Urinary bladder (tissue), 4 donors: ENCODE measurements around the gene UBASH3A. TPM values are rescaled to one million over a fixed set of nuclear protein-coding genes. Genes with fewer than 3 reads are reported as not detected.

Experiments used
- DNase-seq: peaks from one replicate; pipeline ENCODE4 v3.0.0-alpha.2; 2015; ENCODE audit errors: extremely low spot score
- H3K27ac ChIP-seq: one replicate; pipeline ENCODE4 v1.5.1; 2013; ENCODE audit warnings: low read depth, mild to moderate bottlenecking, moderate library complexity
- H3K36me3 ChIP-seq: one replicate; pipeline ENCODE4 v1.6.1; 2013; ENCODE audit warnings: mild to moderate bottlenecking, moderate library complexity; ENCODE audit not compliant: insufficient read depth
- H3K4me1 ChIP-seq: one replicate; pipeline ENCODE4 v1.6.1; 2013; ENCODE audit warnings: mild to moderate bottlenecking, moderate library complexity; ENCODE audit not compliant: insufficient read depth
- H3K4me3 ChIP-seq: one replicate; pipeline ENCODE4 v1.5.1; 2013; ENCODE audit warnings: low read depth, low read length
- WGBS: extraction: QIAGEN DNeasy Blood & Tissue Kit; methylation state at CpG from one replicate; pipeline ENCODE4 v1.1.7; 2013; 5-methylcytosine and 5-hydroxymethylcytosine counted together
- polyA plus RNA-seq: library from polyadenylated mRNA; stranded (reverse); fragments of 200-250 nt; gene quantifications from one replicate; pipeline ENCODE4 v1.2.3, GENCODE V29; 2013
- total RNA-seq: library from RNA; depleted of rRNA; stranded (reverse); fragments of >200 nt; gene quantifications from one replicate; pipeline ENCODE4 v1.2.3, GENCODE V29; 2014
- donor health status: healthy with polysubstance abuse.
- donor health status: healthy.

The UBASH3A gene
- total and polyA plus RNA-seq, 2 donors: 0.27 to 0.32 TPM

DNA sequence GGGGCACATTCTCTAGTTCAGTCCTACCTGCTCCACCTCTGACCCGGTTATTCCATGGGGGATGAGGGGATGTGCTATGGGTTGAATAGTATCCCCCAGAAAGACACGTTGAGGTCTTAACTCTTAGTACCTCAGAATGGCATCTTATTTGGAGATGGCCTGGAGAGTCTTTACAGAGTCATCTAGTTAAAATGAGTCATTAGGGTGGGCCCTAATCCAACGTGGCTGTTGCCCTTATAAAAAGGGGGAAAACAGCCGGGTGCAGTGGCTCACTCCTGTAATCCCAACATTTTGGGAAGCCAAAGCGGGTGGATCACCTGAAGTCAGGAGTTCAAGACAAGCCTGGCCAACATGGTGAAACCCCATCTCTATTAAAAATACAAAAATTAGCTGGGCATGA lies 13.5 kb upstream of the UBASH3A start:
- Histone ChIP-seq H3K36me3 (no peaks in the 10 kb centered on the region), H3K4me1 (no peaks in the 10 kb centered on the region), H3K27ac (no peak overlapping the region), H3K4me3 (no peak overlapping the region)
- no peak for DNase-seq
- 64% methylated on average over 5 of the region's 5 CpGs for WGBS

DNA sequence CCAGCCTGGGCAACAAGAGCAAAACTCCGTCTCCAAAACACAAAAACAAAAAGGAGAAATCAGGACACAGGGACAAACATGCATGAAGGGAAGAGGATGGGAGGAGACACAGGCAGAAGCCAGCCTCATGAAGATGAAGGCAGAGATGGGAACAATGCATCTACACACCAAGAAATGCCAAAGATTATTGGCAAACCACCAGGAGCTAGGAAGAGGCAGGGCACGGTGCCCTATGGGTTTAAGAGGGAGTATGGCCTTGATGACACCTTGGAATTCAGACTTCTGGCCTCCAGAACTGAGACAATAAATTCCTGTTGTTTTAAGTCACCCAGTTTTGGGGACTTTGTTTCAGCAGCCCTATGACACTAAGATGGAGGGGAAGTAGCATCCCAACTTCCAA lies 13.0 kb upstream of the UBASH3A start:
- no peaks in the 10 kb centered on the region for H3K36me3 ChIP-seq
- H3K27ac ChIP-seq: no peak overlapping the region
- WGBS: 66% methylated on average over 2 of the region's 2 CpGs
- DNase-seq: no peak
- H3K4me1 ChIP-seq: no peaks in the 10 kb centered on the region
- no peak overlapping the region for H3K4me3 ChIP-seq

DNA sequence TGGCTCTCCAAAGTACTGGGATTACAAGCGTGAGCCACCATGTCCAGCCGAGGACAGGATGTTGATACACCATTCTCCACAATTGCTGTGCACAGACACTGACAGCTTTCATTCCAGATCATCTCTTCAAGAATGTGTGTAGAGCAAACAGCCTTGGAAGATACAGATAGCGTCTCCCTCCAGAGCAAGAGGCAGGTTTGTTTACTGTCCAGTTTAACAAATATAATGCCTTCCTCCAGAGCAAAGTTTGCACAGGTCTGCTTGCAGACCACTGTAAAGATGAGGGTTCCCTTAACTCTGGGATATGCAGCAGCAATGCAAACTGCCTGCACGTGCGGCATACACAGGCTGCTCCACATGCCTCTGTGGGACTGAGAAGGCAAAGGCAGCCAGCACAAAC lies 12.4 kb upstream of the UBASH3A start:
- Histone ChIP-seq H3K27ac (no peak overlapping the region), H3K4me3 (no peak overlapping the region), H3K4me1 (no peaks in the 10 kb centered on the region), H3K36me3 (no peaks in the 10 kb centered on the region)
- DNase-seq: no peak
- 74% methylated on average over 5 of the region's 5 CpGs for WGBS

DNA sequence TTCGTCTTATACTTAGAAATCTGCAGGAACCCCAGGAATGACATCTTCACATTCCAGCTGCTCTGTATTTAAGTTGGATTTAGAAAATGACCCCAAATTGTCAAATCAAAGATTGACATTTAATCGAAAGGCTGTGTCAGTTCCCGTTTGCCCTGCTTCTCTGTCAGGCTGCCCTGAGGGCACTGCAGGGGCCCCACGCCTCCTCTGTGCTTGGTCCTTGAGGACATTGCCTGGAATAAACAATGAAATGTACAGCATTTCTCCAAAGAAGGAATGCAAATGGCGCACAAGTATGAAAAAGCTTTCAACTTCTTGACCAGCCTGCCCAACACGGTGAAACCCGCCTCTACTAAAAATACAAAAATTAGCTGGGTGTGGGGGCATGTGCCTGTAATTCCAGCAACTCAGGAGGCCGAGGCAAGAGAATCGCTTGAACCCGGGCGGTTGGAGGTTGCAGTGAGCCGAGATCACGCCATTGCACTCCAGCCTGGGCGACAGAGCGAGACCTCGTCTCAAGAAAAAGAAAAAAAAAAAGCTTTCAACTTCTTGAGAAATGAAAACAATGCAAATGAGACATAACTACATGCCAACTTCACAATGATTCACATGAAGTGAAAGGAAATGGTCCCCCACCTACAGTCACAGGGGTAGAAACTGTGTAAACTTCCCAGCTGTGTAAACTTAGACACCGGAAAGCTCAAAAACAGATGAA lies 10.8 kb upstream of the UBASH3A start:
- no peak overlapping the region for H3K4me3 ChIP-seq
- no peak for DNase-seq
- WGBS: 81% methylated on average over 17 of the region's 17 CpGs
- no peak overlapping the region for H3K27ac ChIP-seq
- H3K4me1 ChIP-seq: no peaks in the 10 kb centered on the region
- no peaks in the 10 kb centered on the region for H3K36me3 ChIP-seq

DNA sequence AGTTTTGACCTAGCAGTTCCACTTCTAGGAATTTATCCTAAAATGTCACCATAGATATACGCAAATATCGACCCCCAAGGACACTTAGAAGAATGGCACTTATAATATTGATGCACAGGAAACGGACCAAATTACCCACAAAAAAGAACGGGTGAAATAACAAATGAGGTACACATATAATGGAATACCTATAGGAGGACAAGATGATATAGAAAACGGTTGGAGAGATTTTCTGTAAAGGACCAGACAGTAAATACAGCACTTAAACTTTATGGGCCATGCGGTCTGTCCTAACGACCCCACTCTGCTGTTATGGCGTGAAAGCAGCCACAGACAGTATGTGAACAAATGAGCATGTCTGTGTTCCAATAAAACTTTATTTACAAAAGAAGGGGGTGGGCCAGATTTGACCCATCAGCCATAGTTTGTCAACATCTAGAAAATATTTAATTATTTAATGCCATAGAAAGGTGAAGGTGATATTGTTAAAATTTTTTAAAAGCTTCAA lies 10.2 kb upstream of the UBASH3A start:
- H3K4me3 ChIP-seq: no peak overlapping the region
- no peak for DNase-seq
- H3K4me1 ChIP-seq: no peaks in the 10 kb centered on the region
- 66% methylated on average over 8 of the region's 8 CpGs for WGBS
- H3K27ac ChIP-seq: no peak overlapping the region
- H3K36me3 ChIP-seq: no peaks in the 10 kb centered on the region

DNA sequence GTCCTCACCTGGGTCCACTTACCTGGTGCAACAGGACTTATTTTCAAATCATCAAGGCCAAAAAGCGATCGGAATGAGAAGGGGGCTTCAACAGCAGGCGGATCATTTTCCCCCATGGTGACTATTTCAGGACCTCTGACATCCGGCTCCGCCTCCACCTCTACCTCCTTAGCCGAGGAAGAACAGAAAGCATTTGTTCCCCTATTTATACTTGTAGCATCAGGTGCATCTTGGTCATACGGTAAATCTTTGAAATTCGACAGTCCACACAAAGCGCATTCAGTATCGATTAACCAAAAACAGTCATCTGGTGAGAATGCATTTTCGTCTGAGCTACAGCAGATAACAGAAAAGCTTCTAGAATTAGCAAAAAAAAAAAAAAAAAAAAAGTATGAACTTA lies 8.4 kb upstream of the UBASH3A start:
- DNase-seq: no peak
- 93% methylated on average over 11 of the region's 11 CpGs for WGBS
- H3K27ac ChIP-seq: no peak overlapping the region
- H3K4me3 ChIP-seq: no peak overlapping the region
- no peaks in the 10 kb centered on the region for H3K36me3 ChIP-seq
- no peaks in the 10 kb centered on the region for H3K4me1 ChIP-seq

DNA sequence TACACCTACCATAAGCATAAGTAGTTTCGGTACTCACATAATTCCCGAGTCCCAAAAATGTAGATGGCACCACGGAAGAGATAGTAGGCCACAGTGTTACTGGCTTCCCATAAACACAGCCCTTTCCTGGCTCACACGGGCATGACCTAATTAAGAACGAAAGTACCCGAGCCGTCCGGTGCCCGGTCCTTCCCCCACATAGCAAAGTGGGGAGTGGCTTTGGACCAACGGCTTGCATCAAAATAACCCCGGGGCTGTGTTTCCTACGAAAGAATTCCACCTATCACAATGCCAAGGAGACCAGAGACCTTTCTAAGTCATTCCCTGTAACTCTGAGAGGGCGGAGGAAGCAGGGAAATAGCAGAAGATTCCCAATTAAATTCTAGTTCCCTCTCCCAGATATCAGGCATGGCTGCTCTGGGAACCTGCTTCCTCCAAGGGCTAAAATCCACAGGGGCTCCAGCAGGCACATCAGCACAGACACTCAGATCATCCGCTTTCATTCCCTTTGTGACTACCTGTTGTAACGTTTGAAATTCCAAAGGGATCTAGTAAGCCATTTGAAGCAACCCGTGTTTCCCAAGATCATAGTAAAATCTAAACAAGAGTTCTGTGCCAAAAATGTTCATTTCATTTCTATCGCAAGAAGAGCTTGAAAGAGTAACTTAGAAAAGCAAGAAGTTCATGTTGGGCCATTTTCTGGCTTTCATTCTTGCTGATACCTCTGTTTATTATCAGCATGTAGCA lies 7.6 kb upstream of the UBASH3A start, which contains the start of gene TMPRSS3:
TSS of gene TMPRSS3 (minus strand) at position 148 of the 747 bp plus-strand sequence. CDS start 635 bp downstream, outside the sequence.
- no peak within 1 kb of the TSS for H3K27ac ChIP-seq
- H3K4me1 ChIP-seq: no peaks in the 10 kb centered on the region
- no peak for DNase-seq
- WGBS: 70% methylated on average over 17 of the region's 17 CpGs
- no peak within 1 kb of the TSS for H3K4me3 ChIP-seq
- no peaks in the 10 kb centered on the region for H3K36me3 ChIP-seq

DNA sequence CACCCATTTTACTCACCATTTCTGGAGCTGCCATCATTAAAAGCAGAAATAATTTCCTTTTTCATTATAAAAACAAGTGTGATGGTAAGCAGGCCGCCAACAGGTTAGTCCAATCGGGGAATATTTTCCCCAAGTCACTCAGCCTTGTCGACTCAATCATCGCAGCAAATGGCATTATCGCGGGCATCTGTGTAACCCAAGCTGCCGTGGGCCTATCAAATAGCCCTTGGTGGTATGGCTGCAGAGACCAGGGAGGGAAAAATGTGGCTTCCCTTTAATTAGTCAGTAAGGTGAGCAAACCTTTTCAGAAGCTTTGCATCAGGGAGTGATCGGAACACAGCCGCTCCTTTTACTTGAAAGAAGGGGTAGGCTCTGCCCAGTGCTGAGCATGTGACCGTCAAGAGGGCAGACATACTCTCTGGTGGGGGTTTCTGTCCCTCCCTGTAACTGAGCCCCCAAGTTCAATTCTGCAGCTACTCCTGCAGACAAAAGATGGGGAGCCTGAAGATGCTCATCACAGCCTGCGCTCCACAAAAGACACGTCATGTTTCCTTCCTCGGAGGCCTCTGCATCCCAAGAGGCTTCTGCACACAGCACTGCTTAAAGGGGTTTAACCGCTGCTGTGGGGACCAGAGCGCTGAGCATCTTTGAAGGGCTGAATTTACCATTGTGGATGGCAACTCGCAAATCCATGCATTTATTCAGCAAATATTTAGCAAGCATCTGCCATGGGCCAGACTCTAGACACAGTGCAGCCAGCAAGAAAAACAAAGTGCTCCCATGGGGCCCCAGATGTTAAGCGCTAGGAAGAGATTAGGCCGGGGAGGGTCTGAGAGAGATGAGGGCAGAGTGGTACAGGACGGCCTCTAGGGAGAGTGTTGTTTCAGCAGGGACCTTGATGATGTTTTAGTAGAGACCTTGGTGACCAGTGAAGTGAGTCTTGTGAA lies 6.6 kb upstream of the UBASH3A start:
- no peaks in the 10 kb centered on the region for H3K36me3 ChIP-seq
- DNase-seq: no peak
- H3K4me1 ChIP-seq: no peaks in the 10 kb centered on the region
- H3K4me3 ChIP-seq: no peak overlapping the region
- WGBS: 79% methylated on average over 19 of the region's 19 CpGs
- H3K27ac ChIP-seq: no peak overlapping the region

DNA sequence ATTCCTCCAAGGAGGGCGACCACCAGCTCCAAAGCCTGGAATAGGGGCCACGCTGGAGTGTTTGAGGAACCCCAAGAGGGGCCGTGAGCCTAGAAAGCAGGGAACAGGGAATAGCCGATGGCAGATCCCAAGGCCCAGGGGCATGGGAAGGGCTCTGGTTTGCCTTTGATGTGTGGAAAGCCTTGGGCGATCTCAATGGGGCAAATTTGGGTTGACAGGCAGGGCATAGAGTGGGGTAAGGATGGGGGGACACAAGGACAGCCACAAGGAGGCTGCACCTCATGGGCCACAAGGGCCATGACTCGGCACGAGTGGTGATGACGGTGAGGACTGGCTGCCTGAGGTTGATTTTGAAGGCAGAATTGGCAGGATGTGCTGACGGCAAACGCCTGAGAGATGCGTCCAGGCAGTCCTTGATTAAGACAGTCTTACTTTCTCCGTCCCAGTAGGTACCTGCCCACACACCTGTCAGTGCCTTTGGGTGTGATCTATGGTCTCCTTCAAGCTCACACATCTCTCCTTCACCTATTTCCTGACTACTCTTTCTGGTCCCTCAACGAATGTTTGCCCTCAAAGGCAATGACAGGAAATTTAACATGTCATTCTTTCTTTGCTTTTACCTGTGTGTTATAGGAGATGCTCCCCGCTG lies 5.8 kb upstream of the UBASH3A start:
- 85% methylated on average over 14 of the region's 14 CpGs for WGBS

DNA sequence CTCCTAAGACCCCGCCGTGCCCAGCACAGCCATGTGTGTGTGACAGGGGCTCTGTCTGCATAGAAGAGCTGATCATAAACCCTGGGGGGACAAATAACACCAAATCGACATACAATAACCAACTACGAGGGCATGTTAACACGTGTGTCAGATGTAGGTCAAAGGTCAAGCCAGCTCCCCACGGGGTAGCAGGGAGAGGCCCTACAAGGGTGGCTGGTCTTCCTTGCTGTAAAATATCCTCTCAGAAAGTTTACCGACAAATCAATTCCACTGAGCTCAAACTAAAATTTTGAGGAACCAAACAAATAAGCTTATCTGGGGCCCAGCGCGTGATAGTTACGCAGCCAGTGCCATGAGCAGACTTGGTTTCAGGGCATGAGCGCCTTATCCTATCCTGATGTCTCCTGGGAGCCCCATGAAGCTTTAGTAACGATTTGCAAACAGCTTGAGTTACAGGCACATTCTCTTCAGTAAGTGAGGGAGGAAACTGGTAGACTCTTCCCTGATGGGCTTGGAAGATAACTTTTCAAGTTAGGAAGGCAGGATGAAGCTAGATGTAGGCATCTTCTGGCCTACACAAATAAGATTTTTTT lies 5.2 kb upstream of the UBASH3A start:
- Histone ChIP-seq H3K4me1 (no peaks in the 10 kb centered on the region), H3K4me3 (no peak overlapping the region), H3K36me3 (no peaks in the 10 kb centered on the region), H3K27ac (no peak overlapping the region)
- 68% methylated on average over 12 of the region's 12 CpGs for WGBS
- no peak for DNase-seq

More for the DNA sequence above, 5.8 kb upstream of the UBASH3A start:
- Histone ChIP-seq H3K27ac (no peak overlapping the region), H3K4me1 (no peaks in the 10 kb centered on the region), H3K4me3 (no peak overlapping the region), H3K36me3 (no peaks in the 10 kb centered on the region)
- DNase-seq: no peak

DNA sequence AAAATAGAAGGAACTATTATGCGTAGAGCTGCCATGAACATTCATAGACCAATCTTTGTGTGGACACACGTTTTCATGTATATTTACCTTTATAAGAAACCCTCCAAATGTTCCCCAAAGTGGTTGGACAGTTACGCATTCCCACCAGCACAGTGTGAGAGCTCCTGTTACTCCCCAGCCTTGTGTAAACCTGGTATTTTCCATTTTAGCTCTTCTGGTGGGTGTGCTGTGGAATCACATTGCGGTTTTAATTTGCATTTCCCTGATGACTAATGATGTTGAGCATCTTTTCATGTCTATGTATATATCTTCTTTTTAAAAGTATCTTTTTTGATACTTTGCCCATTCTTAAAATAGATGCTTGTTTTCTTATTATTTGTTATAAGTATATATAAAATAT lies 3.2 kb upstream of the UBASH3A start:
- DNase-seq: no peak
- H3K27ac ChIP-seq: no peak overlapping the region
- 77% methylated on average over 4 of the region's 4 CpGs for WGBS
- H3K4me3 ChIP-seq: no peak overlapping the region
- no peaks in the 10 kb centered on the region for H3K4me1 ChIP-seq
- no peaks in the 10 kb centered on the region for H3K36me3 ChIP-seq

DNA sequence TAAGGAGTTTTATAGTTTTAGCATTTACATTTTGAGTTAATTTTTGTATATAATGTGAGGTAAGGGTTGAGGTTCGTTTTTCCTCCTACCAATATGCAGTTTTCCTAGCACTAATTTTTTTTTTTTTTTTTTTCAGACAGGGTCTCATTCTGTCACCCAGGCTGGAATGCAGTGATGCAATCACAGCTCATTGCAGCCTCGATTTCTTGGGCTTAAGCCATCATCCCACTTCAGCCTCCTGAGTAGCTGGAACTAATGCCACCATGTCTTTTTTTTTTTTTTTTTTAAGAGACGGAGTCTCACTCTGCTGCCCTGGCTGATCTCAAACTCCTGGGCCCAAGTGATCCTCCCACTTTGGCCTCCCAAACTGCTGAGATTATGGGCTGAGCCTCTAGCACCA lies 2.5 kb upstream of the UBASH3A start:
- no peak overlapping the region for H3K4me3 ChIP-seq
- H3K36me3 ChIP-seq: no peaks in the 10 kb centered on the region
- H3K4me1 ChIP-seq: no peaks in the 10 kb centered on the region
- DNase-seq: no peak
- WGBS: 61% methylated on average over 3 of the region's 3 CpGs
- no peak overlapping the region for H3K27ac ChIP-seq

DNA sequence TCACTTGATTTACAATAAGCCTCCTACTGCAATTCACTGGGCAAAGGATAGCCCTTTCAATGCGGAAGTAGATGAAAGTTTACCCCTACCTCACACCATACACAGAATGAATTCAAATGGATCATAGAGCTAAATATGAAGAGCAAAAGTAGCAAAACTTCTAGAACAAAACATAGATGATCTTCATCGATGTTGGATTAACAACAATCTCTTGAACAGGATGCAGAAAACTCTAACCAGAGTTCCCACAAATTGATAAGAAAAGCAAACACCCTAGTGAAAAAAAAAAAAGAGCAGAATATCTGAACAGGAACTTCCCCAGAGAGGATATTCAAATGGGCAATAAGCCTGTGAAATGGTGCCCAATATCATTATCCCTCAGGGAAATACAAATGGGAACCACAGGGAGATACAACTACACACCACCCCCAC lies 1.9 kb upstream of the UBASH3A start:
- Histone ChIP-seq H3K4me1 (no peaks in the 10 kb centered on the region), H3K36me3 (no peaks in the 10 kb centered on the region), H3K27ac (no peak overlapping the region), H3K4me3 (no peak overlapping the region)
- no peak for DNase-seq
- 83% methylated on average over 2 of the region's 2 CpGs for WGBS
